Right cardiac atrium (tissue), 5 donors: ENCODE results near the gene ALDOA. TPM values are rescaled to one million over a fixed set of nuclear protein-coding genes. Genes with fewer than 3 reads are reported as not detected.

Source experiments
- polyA plus RNA-seq: library from polyadenylated mRNA; stranded (reverse); fragments of 200-250 nt; gene quantifications from one replicate; pipeline ENCODE4 v1.2.3, GENCODE V29; 2013
- total RNA-seq, 4 donors: library from RNA; stranded (reverse); fragmentation: NEBNext Ultra II Directional; extraction: Animal tissue kit (Norgen Biotek cat#: 25700); gene quantifications; one replicate each; pipeline ENCODE4 v1.2.1, GENCODE V29; 2021
- donor health status: healthy with polysubstance abuse.
- donor health status: DM: no; HTN: yes; CAD: no.
- donor health status: DM: no; HTN: no; CAD: no.
- donor health status: DM: no; HTN: yes; CAD: no; lungs with severe emphysema.
- donor health status: DM: yes; HTN: yes; CAD: no.

Gene ALDOA
- total and polyA plus RNA-seq, 5 donors: 2,625 to 3,581 (median 3,327) TPM

Other genes starting within 250 kb of the ALDOA start
- 10 to 100 TPM; 13.7 to 20.3 (median 15.2) TPM for gene PAGR1, start 249.6 kb upstream of the ALDOA start, total RNA-seq
- 33.8 TPM for gene PAGR1, start 249.6 kb upstream of the ALDOA start, polyA plus RNA-seq
- 10 to 100 TPM; 48.2 to 73.9 (median 64.0) TPM for gene MVP, start 245.3 kb upstream of the ALDOA start, total RNA-seq
- gene MVP, start 245.3 kb upstream of the ALDOA start, polyA plus RNA-seq: 50.6 TPM
- 100 to 1,000 TPM in 2 of 4 donors, 10 to 100 TPM in 2; 86.7 to 109 (median 99.1) TPM for gene CDIPT, start 202.5 kb upstream of the ALDOA start, total RNA-seq
- 106 TPM for gene CDIPT, start 202.5 kb upstream of the ALDOA start, polyA plus RNA-seq
- gene SEZ6L2, start 166.2 kb upstream of the ALDOA start, total RNA-seq: 1 to 10 TPM; 1.5 to 3.6 (median 2.1) TPM
- gene SEZ6L2, start 166.2 kb upstream of the ALDOA start, polyA plus RNA-seq: 0.36 TPM
- under 1 TPM in 3 of 4 donors, not detected in 1; 0.24 to 0.50 (median 0.28) TPM for gene ASPHD1, start 165.3 kb upstream of the ALDOA start, total RNA-seq
- 0.14 TPM for gene ASPHD1, start 165.3 kb upstream of the ALDOA start, polyA plus RNA-seq
- gene KCTD13, start 139.5 kb upstream of the ALDOA start, total RNA-seq: 10 to 100 TPM in 2 of 4 donors, 1 to 10 TPM in 2; 7.3 to 12.8 (median 9.2) TPM
- 7.1 TPM for gene KCTD13, start 139.5 kb upstream of the ALDOA start, polyA plus RNA-seq
- 10 to 100 TPM; 79.7 to 90.4 (median 82.1) TPM for gene TMEM219, start 103.7 kb upstream of the ALDOA start, total RNA-seq
- 97.4 TPM for gene TMEM219, start 103.7 kb upstream of the ALDOA start, polyA plus RNA-seq
- 10 to 100 TPM; 37.2 to 40.1 (median 39.4) TPM for gene TAOK2, start 91.9 kb upstream of the ALDOA start, total RNA-seq
- 38.3 TPM for gene TAOK2, start 91.9 kb upstream of the ALDOA start, polyA plus RNA-seq
- gene HIRIP3, start 70.1 kb upstream of the ALDOA start, total RNA-seq: 10 to 100 TPM; 11.6 to 21.7 (median 17.5) TPM
- gene HIRIP3, start 70.1 kb upstream of the ALDOA start, polyA plus RNA-seq: 19.1 TPM
- 10 to 100 TPM; 32.7 to 44.6 (median 37.1) TPM for gene INO80E, start 69.5 kb upstream of the ALDOA start, total RNA-seq
- 59.1 TPM for gene INO80E, start 69.5 kb upstream of the ALDOA start, polyA plus RNA-seq
- gene DOC2A, start 54.7 kb upstream of the ALDOA start, total RNA-seq: under 1 TPM; 0.40 to 0.59 (median 0.47) TPM
- gene DOC2A, start 54.7 kb upstream of the ALDOA start, polyA plus RNA-seq: 0.77 TPM
- not detected for gene C16orf92, start 42.6 kb upstream of the ALDOA start, total RNA-seq
- not detected for gene C16orf92, start 42.6 kb upstream of the ALDOA start, polyA plus RNA-seq
- gene TLCD3B, start 34.5 kb upstream of the ALDOA start, total RNA-seq: not detected
- not detected for gene TLCD3B, start 34.5 kb upstream of the ALDOA start, polyA plus RNA-seq
- gene PPP4C, start 10.2 kb downstream of the ALDOA start, total RNA-seq: 10 to 100 TPM; 31.3 to 40.8 (median 36.0) TPM
- 51.8 TPM for gene PPP4C, start 10.2 kb downstream of the ALDOA start, polyA plus RNA-seq
- 1 to 10 TPM in 2 of 4 donors, under 1 TPM in 2; 0.67 to 1.2 (median 1.0) TPM for gene TBX6, start 26.2 kb downstream of the ALDOA start, total RNA-seq
- 0.93 TPM for gene TBX6, start 26.2 kb downstream of the ALDOA start, polyA plus RNA-seq
- gene YPEL3, start 30.5 kb downstream of the ALDOA start, total RNA-seq: 10 to 100 TPM; 54.4 to 79.2 (median 71.2) TPM
- gene YPEL3, start 30.5 kb downstream of the ALDOA start, polyA plus RNA-seq: 118 TPM
- 1 to 10 TPM; 1.3 to 3.7 (median 3.2) TPM for gene GDPD3, start 47.8 kb downstream of the ALDOA start, total RNA-seq
- gene GDPD3, start 47.8 kb downstream of the ALDOA start, polyA plus RNA-seq: 2.6 TPM
- gene MAPK3, start 57.5 kb downstream of the ALDOA start, total RNA-seq: 10 to 100 TPM; 55.9 to 67.8 (median 64.3) TPM
- 78.1 TPM for gene MAPK3, start 57.5 kb downstream of the ALDOA start, polyA plus RNA-seq
- gene CORO1A, start 117.8 kb downstream of the ALDOA start, total RNA-seq: 10 to 100 TPM; 10.3 to 22.4 (median 14.6) TPM
- 7.3 TPM for gene CORO1A, start 117.8 kb downstream of the ALDOA start, polyA plus RNA-seq
- 10 to 100 TPM; 75.2 to 89.6 (median 84.6) TPM for gene BOLA2B, start 127.9 kb downstream of the ALDOA start, total RNA-seq
- gene BOLA2B, start 127.9 kb downstream of the ALDOA start, polyA plus RNA-seq: 184 TPM
- 10 to 100 TPM in 2 of 4 donors, 1 to 10 TPM in 2; 8.9 to 20.8 (median 13.9) TPM for gene SLX1A, start 128.1 kb downstream of the ALDOA start, total RNA-seq
- 24.6 TPM for gene SLX1A, start 128.1 kb downstream of the ALDOA start, polyA plus RNA-seq
- gene SULT1A3, start 133.5 kb downstream of the ALDOA start, total RNA-seq: 10 to 100 TPM in 3 of 4 donors, 1 to 10 TPM in 1; 9.6 to 14.0 (median 10.8) TPM
- 10.0 TPM for gene SULT1A3, start 133.5 kb downstream of the ALDOA start, polyA plus RNA-seq
- gene NPIPB13, start 182.7 kb downstream of the ALDOA start, total RNA-seq: 1 to 10 TPM; 3.1 to 5.3 (median 4.3) TPM
- 2.0 TPM for gene NPIPB13, start 182.7 kb downstream of the ALDOA start, polyA plus RNA-seq